Measurements from ENCODE around the gene POU6F2. TPM values are rescaled to one million over a fixed set of nuclear protein-coding genes. Genes with fewer than 3 reads are reported as not detected.

The POU6F2 gene
- total RNA-seq, 4 donors from 2014 or later: 0.48 to 0.82 TPM; not detected in 2

DNA sequence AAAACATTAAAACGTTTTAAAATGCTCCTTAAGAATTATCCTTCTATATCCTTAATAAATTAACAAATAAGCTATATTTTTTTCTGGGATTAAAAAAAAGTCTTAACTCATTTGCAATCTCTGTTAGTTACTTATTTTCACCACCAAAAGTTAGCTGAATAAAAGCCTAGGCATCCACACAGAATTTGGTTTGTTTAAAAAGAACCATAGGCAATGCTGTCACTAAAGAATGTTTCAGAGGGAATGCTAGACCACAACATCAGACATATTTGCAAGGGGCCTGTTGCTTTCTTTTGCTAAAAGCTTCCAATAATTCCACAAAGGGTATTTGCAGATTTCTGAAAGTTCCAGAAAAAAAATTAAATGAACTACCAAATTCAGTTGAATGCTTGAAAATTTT lies 244.2 kb downstream of the POU6F2 start:
- in situ Hi-C loops (cut with MboI; ENCODE audit: low pct_ligation_motif_present in 1 of 4, low pct_unique_long_range_greater_than_20kb in 1 of 4, low sequenced_read_pairs in 3 of 4): no loop called here
- WGBS, 2 donors (ENCODE audit: low coverage in 1 of 2): 21 to 43% methylated on average over 1 of the region's 1 CpG
- no peaks in the 10 kb centered on the region for H3K36me3 ChIP-seq
- no peak for DNase-seq
- intact Hi-C loops (cut with DNase I; ENCODE audit: low total_unique reads): no loop called here
- no peak overlapping the region for H3K27ac ChIP-seq
- no peak for TF ChIP-seq EP300 (IDR thresholded peaks at IDR 0.05; ENCODE audit: low read depth)
- no peak for TF ChIP-seq POLR2A (IDR thresholded peaks at IDR 0.05)
- TF ChIP-seq, protein P1, sequence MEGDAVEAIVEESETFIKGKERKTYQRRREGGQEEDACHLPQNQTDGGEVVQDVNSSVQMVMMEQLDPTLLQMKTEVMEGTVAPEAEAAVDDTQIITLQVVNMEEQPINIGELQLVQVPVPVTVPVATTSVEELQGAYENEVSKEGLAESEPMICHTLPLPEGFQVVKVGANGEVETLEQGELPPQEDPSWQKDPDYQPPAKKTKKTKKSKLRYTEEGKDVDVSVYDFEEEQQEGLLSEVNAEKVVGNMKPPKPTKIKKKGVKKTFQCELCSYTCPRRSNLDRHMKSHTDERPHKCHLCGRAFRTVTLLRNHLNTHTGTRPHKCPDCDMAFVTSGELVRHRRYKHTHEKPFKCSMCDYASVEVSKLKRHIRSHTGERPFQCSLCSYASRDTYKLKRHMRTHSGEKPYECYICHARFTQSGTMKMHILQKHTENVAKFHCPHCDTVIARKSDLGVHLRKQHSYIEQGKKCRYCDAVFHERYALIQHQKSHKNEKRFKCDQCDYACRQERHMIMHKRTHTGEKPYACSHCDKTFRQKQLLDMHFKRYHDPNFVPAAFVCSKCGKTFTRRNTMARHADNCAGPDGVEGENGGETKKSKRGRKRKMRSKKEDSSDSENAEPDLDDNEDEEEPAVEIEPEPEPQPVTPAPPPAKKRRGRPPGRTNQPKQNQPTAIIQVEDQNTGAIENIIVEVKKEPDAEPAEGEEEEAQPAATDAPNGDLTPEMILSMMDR (IDR thresholded peaks at IDR 0.05): no peak
- no peak for TF ChIP-seq POLR2AphosphoS5 (IDR thresholded peaks at IDR 0.05)
- no peaks in the 10 kb centered on the region for H3K9me3 ChIP-seq
- H3K4me3 ChIP-seq: no peak overlapping the region
- H3K27me3 ChIP-seq: no peaks in the 10 kb centered on the region
- H3K4me1 ChIP-seq: no peaks in the 10 kb centered on the region

DNA sequence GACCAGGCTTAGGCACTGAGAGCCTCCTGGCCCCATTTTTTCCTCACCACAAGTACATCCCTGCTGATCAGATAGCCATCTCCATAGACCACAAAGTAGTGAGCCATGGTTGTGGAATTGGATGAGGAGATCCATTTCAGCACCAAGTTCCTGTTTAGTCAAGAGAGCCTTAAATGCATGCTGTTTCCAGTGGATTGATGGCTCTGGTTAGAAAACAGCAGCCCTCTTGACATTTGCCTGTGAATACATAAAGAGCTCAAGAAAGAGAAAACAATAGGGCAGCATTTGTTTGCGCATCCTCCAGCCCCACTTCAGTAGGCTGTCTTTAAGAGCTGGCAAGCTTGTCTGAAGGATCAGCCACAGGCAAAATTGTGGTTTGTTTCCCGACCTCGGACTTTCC lies 251.2 kb downstream of the POU6F2 start:
- Histone ChIP-seq H3K4me1 (no peaks in the 10 kb centered on the region), H3K4me3 (no peak overlapping the region), H3K27me3 (no peaks in the 10 kb centered on the region), H3K36me3 (no peaks in the 10 kb centered on the region), H3K27ac (no peak overlapping the region), H3K9me3 (no peaks in the 10 kb centered on the region)
- no peak for TF ChIP-seq EP300 (IDR thresholded peaks at IDR 0.05; ENCODE audit: low read depth)
- TF ChIP-seq, protein P1 (IDR thresholded peaks at IDR 0.05): no peak
- no peak for TF ChIP-seq POLR2AphosphoS5 (IDR thresholded peaks at IDR 0.05)
- no peak for TF ChIP-seq POLR2A (IDR thresholded peaks at IDR 0.05)
- intact Hi-C loops (cut with DNase I; ENCODE audit: low total_unique reads) (no loop called here), in situ Hi-C loops (cut with MboI; ENCODE audit: low pct_ligation_motif_present in 1 of 4, low pct_unique_long_range_greater_than_20kb in 1 of 4, low sequenced_read_pairs in 3 of 4) (no loop called here)
- WGBS, 2 donors (ENCODE audit: low coverage in 1 of 2): 50% methylated on average over 3 of the region's 3 CpGs; no CpG with 5 or more reads in 1 of the 2 donors
- DNase-seq: no peak

DNA sequence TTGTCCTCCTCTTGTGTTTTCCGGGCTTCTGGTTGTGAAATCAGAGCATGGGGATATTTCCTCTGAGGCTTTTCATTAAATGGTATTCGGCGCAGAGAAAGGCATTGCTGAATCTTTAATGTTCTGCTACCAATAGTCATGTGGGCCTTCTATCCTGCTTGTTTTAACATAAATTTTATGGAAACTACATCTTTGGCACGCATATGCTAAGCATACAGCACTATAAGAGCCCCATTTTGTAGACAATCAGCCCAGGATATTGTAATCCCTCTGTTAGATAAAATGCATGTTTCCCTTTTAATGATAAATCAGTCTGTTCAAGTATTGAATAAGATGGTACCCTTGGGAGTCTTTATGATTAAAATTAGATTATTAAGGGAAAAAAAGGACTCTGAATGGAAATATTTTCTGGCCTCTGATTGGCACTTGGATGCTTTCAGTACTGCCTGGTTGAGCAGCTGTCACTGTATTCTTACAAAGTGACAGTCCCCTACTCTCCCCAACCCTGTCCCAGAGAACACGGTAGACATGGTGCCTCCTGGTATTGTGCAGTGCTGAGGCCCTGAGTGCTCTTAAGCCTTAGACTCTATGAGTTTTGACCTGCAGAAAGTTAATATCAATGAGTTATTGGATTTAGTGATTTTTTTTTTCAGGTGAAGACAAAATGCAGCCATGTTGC lies 256.3 kb downstream of the POU6F2 start:
- no peak for DNase-seq
- Histone ChIP-seq H3K4me1 (no peaks in the 10 kb centered on the region), H3K9me3 (no peaks in the 10 kb centered on the region), H3K4me3 (no peak overlapping the region), H3K27me3 (no peaks in the 10 kb centered on the region), H3K36me3 (no peaks in the 10 kb centered on the region), H3K27ac (no peak overlapping the region)
- in situ Hi-C loops (cut with MboI; ENCODE audit: low pct_ligation_motif_present in 1 of 4, low pct_unique_long_range_greater_than_20kb in 1 of 4, low sequenced_read_pairs in 3 of 4): no loop called here
- intact Hi-C loops (cut with DNase I; ENCODE audit: low total_unique reads): no loop called here
- 85 to 93% methylated on average over 4 to 5 of the region's 5 CpGs for WGBS, 2 donors (ENCODE audit: low coverage in 1 of 2)
- TF ChIP-seq POLR2AphosphoS5 (IDR thresholded peaks at IDR 0.05) (no peak), EP300 (IDR thresholded peaks at IDR 0.05; ENCODE audit: low read depth) (no peak), POLR2A (IDR thresholded peaks at IDR 0.05) (no peak)
- TF ChIP-seq, protein P1 (IDR thresholded peaks at IDR 0.05): no peak

DNA sequence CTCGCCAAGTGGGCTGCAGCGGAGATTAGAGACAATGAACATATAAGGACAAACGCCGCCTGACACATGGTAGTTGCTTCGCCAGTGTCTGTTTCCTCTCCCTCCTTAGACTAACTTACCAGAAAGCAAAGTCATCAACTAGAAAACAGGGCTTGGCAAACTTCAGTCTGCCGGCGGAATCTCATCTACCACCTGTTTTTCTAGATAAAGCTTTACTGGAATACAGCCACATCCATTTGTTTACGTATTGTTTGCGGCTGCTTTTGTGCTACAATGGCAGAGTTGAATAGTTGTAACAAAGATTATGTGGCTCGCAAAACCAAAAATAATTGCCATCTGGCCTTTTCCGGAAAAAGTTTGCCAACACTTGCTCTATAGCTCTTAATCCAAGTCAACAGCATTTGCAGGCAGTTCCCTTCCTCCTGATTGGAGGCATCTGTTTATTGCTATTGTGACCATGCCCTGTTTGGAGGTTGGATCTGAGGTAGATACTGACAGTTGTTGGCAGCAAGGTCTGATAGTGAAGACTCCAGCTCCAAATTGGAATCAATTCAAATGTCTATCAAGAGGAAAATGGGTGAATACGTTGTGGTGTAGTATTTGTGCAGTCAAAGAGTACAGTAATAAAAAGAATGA lies 260.6 kb downstream of the POU6F2 start:
- intact Hi-C loops (cut with DNase I; ENCODE audit: low total_unique reads): no loop called here
- H3K27me3 ChIP-seq: no peaks in the 10 kb centered on the region
- H3K4me3 ChIP-seq: no peak overlapping the region
- no peak for DNase-seq
- no peak for TF ChIP-seq POLR2A (IDR thresholded peaks at IDR 0.05)
- TF ChIP-seq POLR2AphosphoS5 (IDR thresholded peaks at IDR 0.05): no peak
- TF ChIP-seq, protein P1 (IDR thresholded peaks at IDR 0.05): no peak
- no peak for TF ChIP-seq EP300 (IDR thresholded peaks at IDR 0.05; ENCODE audit: low read depth)
- H3K4me1 ChIP-seq: no peaks in the 10 kb centered on the region
- H3K36me3 ChIP-seq: no peaks in the 10 kb centered on the region
- no peak overlapping the region for H3K27ac ChIP-seq
- peaks cover 0 to 7% of the 10 kb centered on the region in 2 donors for H3K9me3 ChIP-seq
- in situ Hi-C loops (cut with MboI; ENCODE audit: low pct_ligation_motif_present in 1 of 4, low pct_unique_long_range_greater_than_20kb in 1 of 4, low sequenced_read_pairs in 3 of 4): no loop called here
- WGBS, 2 donors (ENCODE audit: low coverage in 1 of 2): 57 to 69% methylated on average over 5 to 12 of the region's 12 CpGs

Data from transverse colon (tissue), 4 donors.